ENCODE data around the gene TRIM10.

GRCh38 chr6:30195951-30196350 is 34.9 kb upstream of the TRIM10 start:
- no peak for TF ChIP-seq EZH2phosphoT487 (IDR thresholded peaks at IDR 0.05; ENCODE audit: insufficient read depth, low read depth)
- TF ChIP-seq EZH2 (IDR thresholded peaks at IDR 0.05; ENCODE audit: insufficient read depth, poor library complexity, severe bottlenecking): no peak
